Nephron (organoid): ENCODE measurements around the gene USP15.

Experiments
- H3K27ac Mint-ChIP-seq, 3 experiments: 2 replicates each; pipeline ENCODE4 v1.8.0; 2020; ENCODE audit warnings: mixed read lengths in 3 of 3, mild to moderate bottlenecking in 2 of 3, moderate library complexity in 1 of 3
- H3K27me3 Mint-ChIP-seq: 2 replicates; pipeline ENCODE4 v1.8.0; 2021; ENCODE audit warnings: low read depth, mild to moderate bottlenecking, moderate library complexity, mixed read lengths
- H3K36me3 Mint-ChIP-seq: 2 replicates; pipeline ENCODE4 v1.8.0; 2020; ENCODE audit warnings: low read depth, mixed read lengths
- H3K4me1 Mint-ChIP-seq: 2 replicates; pipeline ENCODE4 v1.8.0; 2020; ENCODE audit warnings: mixed read lengths
- H3K4me3 Mint-ChIP-seq, 3 experiments: 2 replicates each; pipeline ENCODE4 v1.8.0; 2020; ENCODE audit warnings: mild to moderate bottlenecking in 3 of 3, mixed read lengths in 3 of 3, moderate library complexity in 2 of 3
- H3K9me3 Mint-ChIP-seq: 2 replicates; pipeline ENCODE4 v1.8.0; 2020; ENCODE audit warnings: mixed read lengths
- TF ChIP-seq, protein P1 (sequence below), 3 experiments: fragments of 200-600 bp; sonication (generic); IDR thresholded peaks; one replicate each; pipeline ENCODE4 v1.5.0; 2021; ENCODE audit warnings: antibody characterized with exemption in 3 of 3; ENCODE audit not compliant: unreplicated experiment in 3 of 3

USP15 gene

DNA sequence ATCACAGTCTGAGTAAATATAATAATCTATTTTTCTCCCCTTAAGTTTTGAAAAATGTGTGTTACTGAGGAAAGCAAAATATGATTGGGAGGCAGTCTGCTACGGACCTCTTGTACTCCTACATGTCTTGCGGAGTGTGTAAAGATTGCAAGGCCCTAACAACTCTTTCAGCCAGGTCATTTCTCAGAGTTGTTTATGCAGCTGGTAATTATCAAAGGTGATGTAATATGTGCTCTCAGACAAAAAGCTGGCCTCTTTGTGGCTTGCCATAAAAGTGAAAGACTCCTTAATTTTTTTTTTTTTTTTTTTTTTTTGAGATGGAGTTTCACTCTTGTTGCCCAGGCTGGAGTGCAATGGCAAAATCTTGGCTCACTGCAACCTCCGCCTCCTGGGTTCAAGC, 165.9 kb downstream of the USP15 start:
- H3K27me3 Mint-ChIP-seq: no peaks in the 10 kb centered on the region
- H3K4me1 Mint-ChIP-seq: no peaks in the 10 kb centered on the region
- peaks cover 11% of the 10 kb centered on the region for H3K36me3 Mint-ChIP-seq

DNA sequence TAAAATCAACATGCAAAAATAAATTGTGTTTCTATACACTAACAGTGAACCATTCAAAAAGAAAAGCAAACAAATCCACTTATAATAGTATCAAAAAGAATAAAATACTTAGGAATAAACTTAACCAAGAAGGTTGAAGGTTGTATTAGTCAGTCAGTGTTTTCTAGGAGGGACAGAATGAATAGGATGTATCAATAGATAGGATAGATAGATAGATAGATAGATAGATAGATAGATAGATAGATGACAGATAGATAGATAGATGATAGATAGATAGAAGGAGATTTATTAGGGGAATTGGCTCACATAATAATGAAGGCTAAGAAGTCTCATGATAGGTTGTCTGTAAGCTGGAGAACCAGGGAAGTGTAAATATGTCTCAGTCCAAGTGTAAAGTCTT, 169.3 kb downstream of the USP15 start:
- Mint-ChIP-seq H3K4me1 (no peaks in the 10 kb centered on the region), H3K27ac (no peak overlapping the region), H3K27me3 (peaks cover 16% of the 10 kb centered on the region), H3K4me3 (no peak overlapping the region), H3K9me3 (peaks cover 20% of the 10 kb centered on the region), H3K36me3 (peaks cover 11% of the 10 kb centered on the region)
- TF ChIP-seq, protein P1, sequence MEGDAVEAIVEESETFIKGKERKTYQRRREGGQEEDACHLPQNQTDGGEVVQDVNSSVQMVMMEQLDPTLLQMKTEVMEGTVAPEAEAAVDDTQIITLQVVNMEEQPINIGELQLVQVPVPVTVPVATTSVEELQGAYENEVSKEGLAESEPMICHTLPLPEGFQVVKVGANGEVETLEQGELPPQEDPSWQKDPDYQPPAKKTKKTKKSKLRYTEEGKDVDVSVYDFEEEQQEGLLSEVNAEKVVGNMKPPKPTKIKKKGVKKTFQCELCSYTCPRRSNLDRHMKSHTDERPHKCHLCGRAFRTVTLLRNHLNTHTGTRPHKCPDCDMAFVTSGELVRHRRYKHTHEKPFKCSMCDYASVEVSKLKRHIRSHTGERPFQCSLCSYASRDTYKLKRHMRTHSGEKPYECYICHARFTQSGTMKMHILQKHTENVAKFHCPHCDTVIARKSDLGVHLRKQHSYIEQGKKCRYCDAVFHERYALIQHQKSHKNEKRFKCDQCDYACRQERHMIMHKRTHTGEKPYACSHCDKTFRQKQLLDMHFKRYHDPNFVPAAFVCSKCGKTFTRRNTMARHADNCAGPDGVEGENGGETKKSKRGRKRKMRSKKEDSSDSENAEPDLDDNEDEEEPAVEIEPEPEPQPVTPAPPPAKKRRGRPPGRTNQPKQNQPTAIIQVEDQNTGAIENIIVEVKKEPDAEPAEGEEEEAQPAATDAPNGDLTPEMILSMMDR (IDR thresholded peaks at IDR 0.05; ENCODE audit: unreplicated experiment in 3 of 3): no peak

More for the DNA sequence above, 165.9 kb downstream of the USP15 start:
- TF ChIP-seq, protein P1 (IDR thresholded peaks at IDR 0.05; ENCODE audit: unreplicated experiment in 3 of 3): no peak
- Mint-ChIP-seq H3K27ac (no peak overlapping the region), H3K4me3 (no peak overlapping the region), H3K9me3 (peaks cover 43% of the 10 kb centered on the region)

DNA sequence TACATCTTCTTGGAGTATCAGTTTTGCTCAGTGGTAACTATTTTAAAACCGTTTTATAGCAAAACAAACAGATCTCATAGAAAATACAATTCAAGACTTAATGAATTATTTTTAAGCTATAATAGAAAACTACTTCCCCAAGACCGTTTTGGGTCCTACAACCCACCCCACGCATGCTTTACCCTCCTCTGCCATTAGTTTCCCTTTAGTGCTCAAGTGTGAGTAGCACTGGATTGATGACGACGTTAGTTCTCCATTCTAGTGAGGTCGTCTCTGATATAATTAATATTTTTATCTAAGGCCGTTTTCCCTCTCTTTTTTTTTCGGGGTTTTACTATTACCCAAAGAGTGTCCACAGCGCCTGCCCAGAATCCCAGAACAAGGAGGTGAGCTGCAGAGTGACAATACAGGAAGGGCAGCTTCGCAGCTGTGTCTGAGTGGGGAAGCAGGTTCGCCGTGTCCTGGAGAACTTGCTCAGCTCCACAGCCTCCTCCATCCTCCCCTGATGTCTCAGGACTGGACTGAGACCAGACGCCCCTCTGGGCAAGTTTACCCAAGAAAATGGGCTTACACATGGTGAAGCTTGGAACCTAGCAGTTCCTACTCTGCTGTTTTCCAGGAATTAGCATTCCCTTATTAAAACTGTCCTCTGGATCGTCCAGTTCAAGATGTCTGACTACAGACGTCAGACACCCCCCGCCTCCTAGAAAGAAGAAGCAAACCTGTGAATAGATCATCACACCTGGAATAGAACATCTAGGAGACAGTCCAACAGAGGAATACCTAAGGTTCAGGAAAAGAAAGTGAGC, 174.5 kb downstream of the USP15 start:
- Mint-ChIP-seq H3K4me3 (peak overlapping the region; percentile 81 to 84 (median 82)), H3K4me1 (peaks cover 6% of the 10 kb centered on the region), H3K27me3 (peaks cover 42% of the 10 kb centered on the region), H3K27ac (no peak overlapping the region), H3K9me3 (peaks cover 2% of the 10 kb centered on the region), H3K36me3 (no peaks in the 10 kb centered on the region)
- TF ChIP-seq, protein P1 (IDR thresholded peaks at IDR 0.05; ENCODE audit: unreplicated experiment in 3 of 3): no peak

DNA sequence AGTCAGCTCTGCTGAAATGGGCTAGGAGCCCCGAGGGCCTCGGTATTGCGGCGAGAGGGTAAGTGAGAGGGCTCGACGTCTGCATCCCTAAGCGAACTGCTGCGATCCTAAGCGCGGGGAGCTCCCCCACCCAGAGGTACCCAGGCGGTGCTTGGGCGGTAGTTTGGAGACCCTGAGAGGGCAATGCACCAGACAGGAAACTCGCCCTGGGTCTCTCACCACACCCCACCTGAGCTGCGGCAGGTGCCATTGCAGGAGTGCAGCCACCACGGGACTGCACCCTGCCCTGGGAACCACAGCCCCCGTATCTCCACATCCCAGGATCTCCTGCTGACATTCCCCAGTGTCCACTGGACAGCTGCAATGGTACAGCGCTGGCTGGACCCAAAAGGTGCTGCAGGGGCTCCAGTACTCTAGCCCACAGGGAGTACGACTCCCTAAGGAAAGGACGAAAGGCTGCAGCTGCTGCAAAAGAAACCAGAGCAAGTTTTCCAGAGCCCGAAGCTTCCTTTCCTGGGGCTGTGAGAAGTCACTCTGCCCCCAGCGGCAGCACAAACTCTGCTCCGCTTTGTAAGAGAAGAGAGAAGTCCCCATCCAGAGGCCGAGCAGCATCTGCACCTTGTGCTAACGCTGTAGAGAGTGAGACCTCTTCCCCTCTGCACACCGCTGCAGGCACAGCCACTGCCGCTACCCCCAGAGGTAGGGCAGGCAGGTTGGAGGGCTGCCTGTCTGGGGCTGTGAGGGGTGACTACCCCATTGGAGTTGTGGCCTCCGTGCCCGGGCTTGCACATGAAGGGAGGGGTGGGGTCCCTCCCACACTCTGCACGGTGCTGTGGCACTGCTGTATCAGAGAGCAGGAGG, 175.3 kb downstream of the USP15 start:
- TF ChIP-seq, protein P1 (IDR thresholded peaks at IDR 0.05; ENCODE audit: unreplicated experiment in 3 of 3): peak; percentile 44 to 54 (median 50)
- H3K36me3 Mint-ChIP-seq: no peaks in the 10 kb centered on the region
- H3K4me1 Mint-ChIP-seq: peaks cover 6% of the 10 kb centered on the region
- peaks cover 42% of the 10 kb centered on the region for H3K27me3 Mint-ChIP-seq
- H3K9me3 Mint-ChIP-seq: peaks cover 2% of the 10 kb centered on the region
- no peak overlapping the region for H3K27ac Mint-ChIP-seq
- peak overlapping the region; percentile 81 to 84 (median 82) for H3K4me3 Mint-ChIP-seq

DNA sequence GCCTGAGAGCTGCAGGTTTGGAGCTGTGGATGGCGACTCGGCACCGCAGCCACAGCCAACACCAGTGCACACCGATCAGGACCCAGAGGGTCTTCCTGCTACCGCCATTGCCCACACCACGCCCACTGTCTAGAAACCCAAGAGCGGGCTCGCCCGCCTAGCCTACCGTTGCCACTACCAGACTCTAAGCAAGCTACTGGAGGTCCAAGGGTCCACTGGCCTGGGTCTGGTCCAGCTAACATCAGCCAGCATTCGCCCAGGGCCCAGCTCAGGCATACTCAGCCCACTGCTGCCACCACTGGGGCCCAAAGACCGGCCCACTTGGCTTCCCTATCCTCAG, 175.9 kb downstream of the USP15 start:
- Mint-ChIP-seq H3K27ac (no peak overlapping the region), H3K9me3 (peaks cover 8% of the 10 kb centered on the region)

More for the DNA sequence above, 175.9 kb downstream of the USP15 start:
- Mint-ChIP-seq H3K4me1 (peaks cover 6% of the 10 kb centered on the region), H3K27me3 (peaks cover 42% of the 10 kb centered on the region), H3K4me3 (peak overlapping the region in 1 of 3 experiments; percentile 82), H3K36me3 (no peaks in the 10 kb centered on the region)
- TF ChIP-seq, protein P1 (IDR thresholded peaks at IDR 0.05; ENCODE audit: unreplicated experiment in 3 of 3): no peak
